GM12864 (cell line): ENCODE data around the gene SLC39A3.

Experiments
- DNase-seq: peaks from one replicate; pipeline ENCODE4 v3.0.0-alpha.2; 2011; ENCODE audit warnings: low read depth
- H3K4me3 ChIP-seq: 2 replicates; pipeline ENCODE4 v1.5.1; 2011; ENCODE audit warnings: mild to moderate bottlenecking, low read depth, low read length, control low read depth
- TF ChIP-seq, protein P1 (sequence below): IDR thresholded peaks from 2 replicates; pipeline ENCODE4 v1.5.1; 2011; ENCODE audit warnings: low read depth, mild to moderate bottlenecking, moderate library complexity, low read length, control low read depth, inconsistent platforms; ENCODE audit errors: missing control alignments

The SLC39A3 gene

DNA sequence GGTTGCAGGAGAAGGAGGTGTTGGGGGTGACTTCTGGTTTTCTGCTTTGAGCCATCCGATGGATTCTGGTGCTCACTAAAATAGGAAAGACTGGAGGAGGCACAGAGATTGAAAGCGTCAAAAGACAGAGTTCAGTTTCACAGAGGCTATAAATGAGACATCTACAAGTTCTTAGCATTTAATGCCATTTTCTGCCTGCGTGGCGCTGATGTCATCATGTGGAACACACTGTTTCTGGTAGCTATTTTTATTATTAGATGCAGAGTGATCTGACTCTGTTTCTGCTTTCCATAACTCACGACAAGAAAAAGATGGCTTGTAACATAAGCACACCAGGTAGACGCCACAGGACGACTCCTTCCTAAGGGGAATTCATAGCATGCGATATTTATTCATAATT, 3.3 kb upstream of the SLC39A3 start:
- no peak overlapping the region for H3K4me3 ChIP-seq
- TF ChIP-seq, protein P1, sequence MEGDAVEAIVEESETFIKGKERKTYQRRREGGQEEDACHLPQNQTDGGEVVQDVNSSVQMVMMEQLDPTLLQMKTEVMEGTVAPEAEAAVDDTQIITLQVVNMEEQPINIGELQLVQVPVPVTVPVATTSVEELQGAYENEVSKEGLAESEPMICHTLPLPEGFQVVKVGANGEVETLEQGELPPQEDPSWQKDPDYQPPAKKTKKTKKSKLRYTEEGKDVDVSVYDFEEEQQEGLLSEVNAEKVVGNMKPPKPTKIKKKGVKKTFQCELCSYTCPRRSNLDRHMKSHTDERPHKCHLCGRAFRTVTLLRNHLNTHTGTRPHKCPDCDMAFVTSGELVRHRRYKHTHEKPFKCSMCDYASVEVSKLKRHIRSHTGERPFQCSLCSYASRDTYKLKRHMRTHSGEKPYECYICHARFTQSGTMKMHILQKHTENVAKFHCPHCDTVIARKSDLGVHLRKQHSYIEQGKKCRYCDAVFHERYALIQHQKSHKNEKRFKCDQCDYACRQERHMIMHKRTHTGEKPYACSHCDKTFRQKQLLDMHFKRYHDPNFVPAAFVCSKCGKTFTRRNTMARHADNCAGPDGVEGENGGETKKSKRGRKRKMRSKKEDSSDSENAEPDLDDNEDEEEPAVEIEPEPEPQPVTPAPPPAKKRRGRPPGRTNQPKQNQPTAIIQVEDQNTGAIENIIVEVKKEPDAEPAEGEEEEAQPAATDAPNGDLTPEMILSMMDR, result no peak
- DNase-seq, result no peak

DNA sequence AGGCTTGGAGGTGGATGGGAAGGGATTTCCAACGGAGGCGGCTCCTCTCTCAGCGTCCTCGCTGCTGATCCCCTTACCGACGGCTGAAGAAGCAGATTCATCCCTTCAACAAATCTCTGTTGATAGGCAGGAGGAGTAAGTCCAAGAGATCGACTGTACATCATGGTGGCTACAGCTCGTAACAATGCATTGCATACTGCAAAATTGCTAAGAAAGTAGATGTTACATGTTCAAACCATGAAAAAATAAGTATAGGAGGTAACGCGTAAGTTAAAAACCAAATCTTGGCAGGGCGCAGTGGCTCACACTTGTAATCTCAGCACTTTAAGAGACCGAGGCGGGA, 468 bp upstream of the SLC39A3 start:
- DNase-seq, result no peak
- TF ChIP-seq, protein P1, result no peak
- no peak overlapping the region for H3K4me3 ChIP-seq

DNA sequence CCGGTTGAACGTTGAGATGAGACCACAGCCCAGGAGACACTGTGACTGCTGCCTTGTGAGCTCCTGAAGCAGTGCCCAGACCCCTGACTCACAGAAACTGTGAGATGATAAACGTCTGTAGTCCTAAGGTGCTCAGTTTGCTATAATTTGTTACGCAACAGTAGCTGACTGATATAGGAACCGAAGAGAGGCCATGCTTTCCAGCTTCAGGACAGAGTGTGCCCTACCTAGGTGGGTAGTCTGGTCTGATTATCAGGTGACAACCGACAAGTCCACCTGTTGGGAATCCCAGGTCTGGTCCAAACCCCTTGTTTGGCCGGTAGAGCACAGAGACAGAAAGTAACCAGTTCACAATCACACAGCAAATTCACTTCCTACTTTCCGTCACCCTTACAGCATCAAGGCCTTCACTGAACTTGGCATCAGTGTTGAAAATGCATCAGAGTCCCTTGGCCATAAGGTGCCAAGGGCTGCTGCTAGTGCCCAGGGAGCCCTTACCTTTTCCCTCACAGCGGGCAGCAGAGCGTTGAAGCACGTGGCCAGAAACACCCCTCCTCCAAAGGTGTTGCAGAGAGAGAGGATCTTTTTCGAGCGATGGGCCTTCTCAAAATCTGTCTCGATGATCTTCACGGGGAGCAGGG, 3.1 kb downstream of the SLC39A3 start:
- H3K4me3 ChIP-seq, result no peak overlapping the region
- no peak for DNase-seq
- TF ChIP-seq, protein P1, result no peak

DNA sequence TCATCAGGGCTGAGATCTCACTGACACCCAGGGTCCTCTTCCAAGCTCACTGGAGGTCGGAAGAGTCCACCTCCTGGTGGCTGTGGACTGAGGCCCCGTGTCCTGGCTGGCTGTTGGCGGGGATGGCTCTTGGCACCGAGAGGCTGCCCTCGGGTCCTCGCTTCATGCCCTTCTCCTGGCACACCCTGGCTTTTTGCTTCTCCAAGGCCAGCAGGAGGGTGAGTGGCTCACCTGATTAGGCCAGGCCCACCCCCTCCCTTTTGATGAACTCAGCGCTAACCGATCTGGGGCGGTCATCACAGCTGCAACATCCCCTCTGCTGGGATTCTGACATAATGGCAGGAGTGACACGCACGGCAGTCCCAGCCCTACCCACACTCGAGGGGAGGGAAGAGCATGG, 4.4 kb downstream of the SLC39A3 start:
- no peak overlapping the region for H3K4me3 ChIP-seq
- TF ChIP-seq, protein P1, result no peak

DNA sequence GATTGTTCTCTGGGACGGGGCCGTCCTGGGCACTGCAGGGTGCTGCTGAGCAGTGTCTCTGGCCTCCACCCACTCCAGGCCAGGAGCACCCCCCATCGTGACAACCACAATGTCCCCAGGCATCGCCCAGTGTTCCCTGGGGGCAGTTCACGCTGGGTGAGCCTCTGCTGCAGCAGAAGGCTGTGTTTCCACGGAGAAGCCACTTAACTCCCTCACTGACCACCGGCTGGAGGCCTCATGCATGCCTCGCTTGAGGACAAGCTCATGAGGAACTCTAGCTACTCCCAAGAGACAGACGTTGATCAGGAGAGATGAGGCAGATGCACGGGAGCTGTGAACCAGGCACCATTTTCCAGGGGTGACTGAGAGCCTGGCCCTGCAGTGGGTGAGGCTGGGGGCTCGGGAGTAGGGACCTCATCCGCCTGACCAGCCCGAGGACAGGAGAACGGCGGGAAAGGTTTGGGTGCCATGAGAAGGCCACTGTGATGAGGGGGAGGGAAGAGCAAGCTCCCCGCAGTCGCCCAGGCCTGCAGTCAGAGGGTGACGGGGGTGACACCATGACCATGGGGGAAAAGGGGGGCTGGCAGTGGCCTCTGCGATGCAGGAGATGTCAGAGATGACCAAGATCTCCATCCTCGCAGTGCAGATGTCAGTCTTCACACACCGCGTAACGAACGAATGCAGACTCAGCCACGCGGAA, 5.1 kb downstream of the SLC39A3 start:
- no peak for DNase-seq
- H3K4me3 ChIP-seq, result no peak overlapping the region
- TF ChIP-seq, protein P1, result no peak

More for the DNA sequence above, 4.4 kb downstream of the SLC39A3 start:
- DNase-seq, result no peak

DNA sequence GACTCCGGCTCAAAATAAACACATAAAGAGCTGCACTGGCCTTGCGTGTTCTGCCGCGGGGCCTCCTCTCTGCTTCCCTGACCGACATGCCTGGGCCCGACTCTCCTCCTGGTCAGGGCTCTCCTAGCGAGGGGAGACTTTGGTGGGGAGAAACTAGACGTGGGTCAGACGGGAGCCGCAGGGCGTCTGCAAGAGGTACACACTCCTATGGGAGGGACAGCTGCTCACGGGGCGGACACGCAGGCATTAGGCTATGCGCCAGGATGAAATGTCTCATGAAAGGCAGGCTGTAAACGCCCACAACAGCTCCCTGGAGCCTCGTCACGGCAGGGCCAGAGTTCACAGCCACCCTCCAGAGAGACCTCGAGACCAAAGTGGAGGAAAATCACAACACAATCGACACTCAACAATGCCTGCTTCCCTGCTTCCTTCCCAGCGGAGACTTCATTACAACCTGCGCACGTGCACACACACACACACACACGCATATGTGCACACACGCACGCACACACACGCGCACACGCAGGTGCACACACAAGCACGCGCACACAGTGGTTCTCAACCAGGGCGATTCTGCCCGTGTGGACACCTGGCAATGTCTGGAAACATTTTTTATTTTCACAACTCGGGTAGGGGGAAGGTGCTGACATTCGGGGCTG, 5.8 kb downstream of the SLC39A3 start:
- DNase-seq, result no peak
- H3K4me3 ChIP-seq, result no peak overlapping the region
- TF ChIP-seq, protein P1, result no peak
